AG09309 (cell line): ENCODE measurements around the gene YWHAG.

Experiments
- DNase-seq: peaks from one replicate; pipeline ENCODE4 v3.0.0-alpha.2; 2010; ENCODE audit warnings: low read depth
- H3K4me3 ChIP-seq: 2 replicates; pipeline ENCODE4 v1.5.1; 2011; ENCODE audit warnings: mild to moderate bottlenecking, low read depth, low read length, moderate library complexity; ENCODE audit not compliant: control insufficient read depth
- CTCF ChIP-seq: IDR thresholded peaks from 2 replicates; pipeline ENCODE4 v1.5.1; 2011; ENCODE audit warnings: mild to moderate bottlenecking, low read depth, low read length, inconsistent platforms; ENCODE audit not compliant: insufficient read depth, control insufficient read depth; ENCODE audit errors: missing control alignments

YWHAG gene

GRCh38 chr7:76377186-76377918 lies 18.6 kb upstream of the YWHAG start:
- no peak for DNase-seq
- TF ChIP-seq CTCF, result no peak
- no peak overlapping the region for H3K4me3 ChIP-seq

GRCh38 chr7:76375251-76375650 lies 16.5 kb upstream of the YWHAG start:
- no peak for DNase-seq
- TF ChIP-seq CTCF, result no peak
- no peak overlapping the region for H3K4me3 ChIP-seq

GRCh38 chr7:76372984-76373833 lies 14.4 kb upstream of the YWHAG start:
- no peak for TF ChIP-seq CTCF
- DNase-seq, result no peak
- no peak overlapping the region for H3K4me3 ChIP-seq

- no peak overlapping the region for H3K4me3 ChIP-seq
- no peak for TF ChIP-seq CTCF
- no peak for DNase-seq
Measured at GRCh38 chr7:76371396-76371795, 12.6 kb upstream of the YWHAG start.

GRCh38 chr7:76369018-76369417 lies 10.2 kb upstream of the YWHAG start:
- H3K4me3 ChIP-seq, result no peak overlapping the region
- TF ChIP-seq CTCF, result no peak
- no peak for DNase-seq

- H3K4me3 ChIP-seq, result no peak overlapping the region
- no peak for TF ChIP-seq CTCF
- DNase-seq, result no peak
Measured at GRCh38 chr7:76368190-76368589, 9.4 kb upstream of the YWHAG start.
